Neuronal stem cell (in vitro differentiated cells): Measurements from ENCODE around the gene TPPP3.

ENCODE experiments used
- DNase-seq: peaks from one replicate; pipeline ENCODE4 v3.0.0-alpha.2; 2013; ENCODE audit warnings: low spot score
- H2AFZ ChIP-seq: one replicate; pipeline ENCODE4 v1.6.1; 2013; ENCODE audit warnings: mild to moderate bottlenecking, low read length, inconsistent platforms
- H2AK5ac ChIP-seq: 2 replicates; pipeline ENCODE4 v1.6.1; 2013; ENCODE audit warnings: low read depth, mild to moderate bottlenecking, inconsistent platforms, low read length, moderate library complexity, mixed read lengths
- H2BK120ac ChIP-seq: 2 replicates; pipeline ENCODE4 v1.6.1; 2013; ENCODE audit warnings: low read depth, mild to moderate bottlenecking, inconsistent platforms, low read length, moderate library complexity, mixed read lengths
- H2BK12ac ChIP-seq: one replicate; pipeline ENCODE4 v1.6.1; 2013; ENCODE audit warnings: low read length, inconsistent platforms
- H2BK15ac ChIP-seq: 2 replicates; pipeline ENCODE4 v1.6.1; 2013; ENCODE audit warnings: mild to moderate bottlenecking, low read length, inconsistent platforms, mixed read lengths
- H2BK5ac ChIP-seq: one replicate; pipeline ENCODE4 v1.6.1; 2013; ENCODE audit warnings: inconsistent platforms, mild to moderate bottlenecking, low read length, moderate library complexity
- H3K14ac ChIP-seq: one replicate; pipeline ENCODE4 v1.6.1; 2013; ENCODE audit warnings: low read length, inconsistent platforms
- H3K18ac ChIP-seq: 2 replicates; pipeline ENCODE4 v1.6.1; 2013; ENCODE audit warnings: low read length, inconsistent platforms
- H3K23ac ChIP-seq: 2 replicates; pipeline ENCODE4 v1.6.1; 2013; ENCODE audit warnings: low read depth, mild to moderate bottlenecking, mixed read lengths, low read length, inconsistent platforms; ENCODE audit not compliant: poor library complexity
- H3K27ac ChIP-seq: replicated peaks from 3 replicates; pipeline ENCODE4 v1.5.1; 2013; ENCODE audit warnings: low read length, inconsistent platforms
- H3K27me3 ChIP-seq, 3 experiments: 2 replicates each; pipeline ENCODE4 v1.6.1; 2013; ENCODE audit warnings: low read length in 3 of 3, mild to moderate bottlenecking in 2 of 3, inconsistent platforms in 1 of 3, low read depth in 1 of 3, mixed read lengths in 1 of 3, moderate library complexity in 1 of 3; ENCODE audit not compliant: control insufficient read depth in 3 of 3, insufficient read depth in 3 of 3
- H3K36me3 ChIP-seq, 2 donors: replicated peaks in 1 of 2; 2 replicates each; pipeline ENCODE4 v1.6.1; 2013; ENCODE audit warnings: low read length in 2 of 2; ENCODE audit not compliant: control insufficient read depth in 2 of 2, insufficient read depth in 2 of 2
- H3K4ac ChIP-seq: 2 replicates; pipeline ENCODE4 v1.6.1; 2013; ENCODE audit warnings: inconsistent platforms, mild to moderate bottlenecking, low read length, moderate library complexity
- H3K4me1 ChIP-seq, 2 donors: 1 replicate in 1 of 2; 2 replicates in 1 of 2; pipeline ENCODE4 v1.6.1; 2013; ENCODE audit warnings: low read length in 2 of 2, low read depth in 1 of 2; ENCODE audit not compliant: control insufficient read depth in 2 of 2, insufficient read depth in 1 of 2
- H3K4me2 ChIP-seq: one replicate; pipeline ENCODE4 v1.6.1; 2013; ENCODE audit warnings: mild to moderate bottlenecking, low read length, inconsistent platforms; ENCODE audit not compliant: insufficient read depth, poor library complexity, severe bottlenecking
- H3K4me3 ChIP-seq, 2 donors: 2 replicates each; pipeline ENCODE4 v1.5.1; 2013; ENCODE audit warnings: low read length in 2 of 2, mild to moderate bottlenecking in 2 of 2, inconsistent platforms in 1 of 2, moderate library complexity in 1 of 2
- H3K79me1 ChIP-seq: one replicate; pipeline ENCODE4 v1.6.1; 2013; ENCODE audit warnings: low read depth, mild to moderate bottlenecking, inconsistent platforms, low read length, moderate library complexity
- H3K9ac ChIP-seq: one replicate; pipeline ENCODE4 v1.6.1; 2013; ENCODE audit warnings: mild to moderate bottlenecking, low read depth, low read length, inconsistent platforms; ENCODE audit not compliant: poor library complexity
- H3K9me3 ChIP-seq, 2 donors: replicated peaks in 1 of 2; 2 replicates each; pipeline versions ENCODE3 to v1.6.1; 2013; ENCODE audit warnings: low read length in 2 of 2, mild to moderate bottlenecking in 2 of 2, inconsistent platforms in 1 of 2, low read depth in 1 of 2, mixed read lengths in 1 of 2, moderate library complexity in 1 of 2; ENCODE audit not compliant: control insufficient read depth in 2 of 2, insufficient read depth in 1 of 2
- H4K8ac ChIP-seq: one replicate; pipeline ENCODE4 v1.6.1; 2013; ENCODE audit warnings: low read depth, mild to moderate bottlenecking, inconsistent platforms, low read length, moderate library complexity
- H4K91ac ChIP-seq: one replicate; pipeline ENCODE4 v1.6.1; 2013; ENCODE audit warnings: low read length, low read depth, mild to moderate bottlenecking, inconsistent platforms; ENCODE audit not compliant: poor library complexity
- WGBS, 2 donors: extraction: QIAGEN DNeasy Blood & Tissue Kit; methylation state at CpG; one replicate each; pipeline ENCODE4 v1.1.7; 2013; ENCODE audit warnings: missing lambda C conversion rate in 2 of 2, mixed read lengths in 1 of 2; ENCODE audit not compliant: insufficient read length in 2 of 2, insufficient replicate concordance in 1 of 2; ENCODE audit errors: extremely low coverage in 2 of 2; 5-methylcytosine and 5-hydroxymethylcytosine counted together

TPPP3 gene

GRCh38 chr16:67395105-67395457 is 1.8 kb upstream of the TPPP3 start:
- peak overlapping the region; percentile 29 for H3K23ac ChIP-seq
- H2BK5ac ChIP-seq: peak overlapping the region; percentile 56
- H3K27me3 ChIP-seq: peaks cover 11 to 39% (median 21%) of the 10 kb centered on the region in 3 experiments
- H2BK120ac ChIP-seq: peak overlapping the region; percentile 63
- peak overlapping the region; percentile 95 for H2AK5ac ChIP-seq
- H2BK12ac ChIP-seq: peak overlapping the region; percentile 97
- peak overlapping the region; percentile 90 for H3K18ac ChIP-seq
- no peak overlapping the region for H2AFZ ChIP-seq
- peak overlapping the region; percentile 64 for H3K9ac ChIP-seq
- H3K4ac ChIP-seq: no peak overlapping the region
- no CpG with 5 or more reads among the region's 10 CpGs for WGBS, 2 donors
- peak overlapping the region; percentile 70 for H4K8ac ChIP-seq
- peaks cover 5% of the 10 kb centered on the region for H3K79me1 ChIP-seq
- H4K91ac ChIP-seq: peak overlapping the region; percentile 53
- no peak overlapping the region for H3K4me3 ChIP-seq
- no peaks in the 10 kb centered on the region for H3K36me3 ChIP-seq
- H3K4me2 ChIP-seq: no peak overlapping the region
- peak overlapping the region; percentile 90 for H2BK15ac ChIP-seq
- H3K9me3 ChIP-seq: peaks cover 0 to 2% of the 10 kb centered on the region in 2 donors
- peak overlapping the region; percentile 49 for H3K14ac ChIP-seq
- no peak overlapping the region for H3K27ac ChIP-seq
- H3K4me1 ChIP-seq: peaks cover 47 to 64% of the 10 kb centered on the region in 2 donors
- DNase-seq: no peak

DNA sequence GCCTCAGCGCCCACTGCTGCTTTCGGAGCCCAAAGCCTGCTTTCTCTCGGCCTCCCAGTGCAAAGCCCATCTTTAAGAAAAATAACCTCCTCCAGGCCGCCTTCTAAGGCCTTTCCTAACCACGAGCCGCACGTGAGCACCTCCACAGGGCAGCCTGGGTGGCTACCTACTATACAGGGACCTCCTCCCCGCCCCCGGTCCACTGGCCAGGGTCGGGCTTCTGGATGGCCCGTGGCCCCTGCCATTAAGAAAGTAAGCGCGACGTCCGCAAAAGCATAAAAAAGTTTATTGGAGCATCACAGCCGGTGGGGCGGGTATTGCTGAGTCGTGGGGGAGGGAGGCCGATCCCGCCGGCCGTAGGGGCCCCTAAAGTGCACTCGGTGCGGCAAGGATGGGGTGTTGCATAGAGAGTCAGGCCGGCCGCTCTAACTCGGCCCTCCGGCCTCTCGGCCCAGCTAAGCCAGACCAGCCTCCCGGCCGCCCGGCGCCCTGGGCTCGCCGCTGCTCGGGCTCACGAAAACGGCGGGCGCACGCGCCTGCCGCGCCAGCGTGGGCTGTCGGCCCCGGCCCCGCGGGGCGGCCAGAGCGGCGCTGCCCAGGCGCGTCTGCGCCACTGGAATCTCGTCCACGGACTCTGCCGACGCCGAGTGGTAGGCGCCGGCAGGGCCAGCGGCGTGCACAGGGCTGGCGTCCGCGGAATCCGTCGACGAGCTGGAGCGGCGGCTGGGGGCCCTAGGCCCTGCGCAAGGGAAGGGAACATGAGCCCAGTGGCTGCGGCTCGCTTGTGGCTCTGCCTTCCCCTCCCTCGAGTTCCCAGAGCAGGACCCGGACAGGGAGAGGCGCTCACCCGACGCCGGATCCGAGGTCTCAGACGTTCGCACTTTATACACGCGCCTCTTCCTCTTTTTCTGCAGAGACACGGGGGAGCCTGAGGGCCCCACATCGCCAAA is 1.1 kb upstream of the TPPP3 start:
- H4K8ac ChIP-seq: no peak overlapping the region
- H3K27ac ChIP-seq: no peak overlapping the region
- no peaks in the 10 kb centered on the region for H3K36me3 ChIP-seq
- no peak overlapping the region for H4K91ac ChIP-seq
- peaks cover 47 to 60% of the 10 kb centered on the region in 2 donors for H3K4me1 ChIP-seq
- DNase-seq: peak; percentile 29
- H3K14ac ChIP-seq: peak overlapping the region; percentile 47
- H3K18ac ChIP-seq: peak overlapping the region; percentile 90
- H2BK12ac ChIP-seq: peak overlapping the region; percentile 97
- H2BK15ac ChIP-seq: peak overlapping the region; percentile 90
- peak overlapping the region; percentile 76 for H3K23ac ChIP-seq
- peak overlapping the region; percentile 91 for H2AFZ ChIP-seq
- WGBS, 2 donors: no CpG with 5 or more reads among the region's 88 CpGs
- peak overlapping the region; percentile 48 for H3K4me2 ChIP-seq
- peak overlapping the region; percentile 69 for H2BK5ac ChIP-seq
- H3K79me1 ChIP-seq: peaks cover 5% of the 10 kb centered on the region
- H2BK120ac ChIP-seq: peak overlapping the region; percentile 77
- peaks cover 11 to 39% (median 21%) of the 10 kb centered on the region in 3 experiments for H3K27me3 ChIP-seq
- H3K9me3 ChIP-seq: peaks cover 0 to 2% of the 10 kb centered on the region in 2 donors
- H3K9ac ChIP-seq: no peak overlapping the region
- H3K4me3 ChIP-seq: no peak overlapping the region
- H2AK5ac ChIP-seq: peak overlapping the region; percentile 95
- peak overlapping the region; percentile 27 for H3K4ac ChIP-seq

DNA sequence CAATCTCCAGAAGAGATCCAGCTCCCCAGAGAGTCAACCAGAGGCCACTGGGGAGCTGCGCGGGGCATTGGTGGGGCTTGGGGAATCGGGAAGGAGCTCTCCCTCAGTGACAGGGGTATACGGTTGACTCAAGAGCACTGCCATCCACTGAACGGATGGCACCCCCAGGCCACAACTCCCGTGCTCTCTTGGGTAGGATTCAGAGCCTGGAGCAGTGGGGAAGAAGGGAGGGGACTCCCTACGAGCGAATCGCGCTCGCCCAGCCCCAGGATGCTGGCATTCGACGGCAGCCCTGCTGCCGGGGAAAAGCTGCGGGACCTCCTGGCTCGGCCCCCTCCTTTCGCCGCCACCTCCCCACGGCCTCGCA is 473 bp upstream of the TPPP3 start:
- peak overlapping the region; percentile 47 for H3K14ac ChIP-seq
- peaks cover 0 to 2% of the 10 kb centered on the region in 2 donors for H3K9me3 ChIP-seq
- H2BK5ac ChIP-seq: peak overlapping the region; percentile 69
- H3K79me1 ChIP-seq: peaks cover 5% of the 10 kb centered on the region
- H4K91ac ChIP-seq: peak overlapping the region; percentile 48
- H3K4me1 ChIP-seq: peaks cover 47 to 57% of the 10 kb centered on the region in 2 donors
- no CpG with 5 or more reads among the region's 20 CpGs for WGBS, 2 donors
- H3K18ac ChIP-seq: peak overlapping the region; percentile 90
- H3K4me2 ChIP-seq: peak overlapping the region; percentile 75
- no peak for DNase-seq
- peak overlapping the region; percentile 95 for H2AK5ac ChIP-seq
- peak overlapping the region; percentile 90 for H2BK15ac ChIP-seq
- no peak overlapping the region for H3K4ac ChIP-seq
- peak overlapping the region in 1 of 2 donors; percentile 20 for H3K4me3 ChIP-seq
- no peak overlapping the region for H4K8ac ChIP-seq
- H3K23ac ChIP-seq: peak overlapping the region; percentile 76
- no peaks in the 10 kb centered on the region for H3K36me3 ChIP-seq
- peak overlapping the region; percentile 77 for H2BK120ac ChIP-seq
- peak overlapping the region; percentile 47 for H2BK12ac ChIP-seq
- no peak overlapping the region for H3K27ac ChIP-seq
- peak overlapping the region; percentile 40 for H3K9ac ChIP-seq
- peaks cover 11 to 39% (median 21%) of the 10 kb centered on the region in 3 experiments for H3K27me3 ChIP-seq
- peak overlapping the region; percentile 91 for H2AFZ ChIP-seq
